Raji (cell line): ENCODE results near the gene TIMP3.

Source experiments
- POLR2A ChIP-seq: IDR thresholded peaks from 2 replicates; pipeline ENCODE4 v1.6.1; 2011; ENCODE audit warnings: low read depth, low read length, control low read depth; ENCODE audit not compliant: insufficient read depth

Gene TIMP3

GRCh38 chr22:32800158-32800882 is 1.2 kb upstream of the TIMP3 start:
- TF ChIP-seq POLR2A: no peak

- TF ChIP-seq POLR2A: no peak
Measured at GRCh38 chr22:32800994-32801536, 440 bp upstream of the TIMP3 start.

- no peak for TF ChIP-seq POLR2A
Measured at GRCh38 chr22:32802237-32802765, 796 bp downstream of the TIMP3 start.

- TF ChIP-seq POLR2A: no peak
Measured at GRCh38 chr22:32803020-32803737, 1.7 kb downstream of the TIMP3 start.

GRCh38 chr22:32803738-32804435 is 2.4 kb downstream of the TIMP3 start:
- TF ChIP-seq POLR2A: no peak

GRCh38 chr22:32804531-32805360 is 3.2 kb downstream of the TIMP3 start:
- no peak for TF ChIP-seq POLR2A

- TF ChIP-seq POLR2A: no peak
Measured at GRCh38 chr22:32805361-32805881, 3.9 kb downstream of the TIMP3 start.

GRCh38 chr22:32806296-32806695 is 4.8 kb downstream of the TIMP3 start:
- no peak for TF ChIP-seq POLR2A

GRCh38 chr22:32808038-32808445 is 6.5 kb downstream of the TIMP3 start:
- TF ChIP-seq POLR2A: no peak

- TF ChIP-seq POLR2A: no peak
Measured at GRCh38 chr22:32809786-32810554, 8.5 kb downstream of the TIMP3 start.

- TF ChIP-seq POLR2A: no peak
Measured at GRCh38 chr22:32810555-32811133, 9.1 kb downstream of the TIMP3 start.

- TF ChIP-seq POLR2A: no peak
Measured at GRCh38 chr22:32811788-32812545, 10.5 kb downstream of the TIMP3 start.
